Renal pelvis (tissue), 4 donors: Measurements from ENCODE around the gene TACC3. TPM values are rescaled to one million over a fixed set of nuclear protein-coding genes. Genes with fewer than 3 reads are reported as not detected.

Experiments
- DNase-seq: peaks from one replicate; pipeline ENCODE4 v3.0.0-alpha.2; 2013
- polyA plus RNA-seq, 3 donors: library from polyadenylated mRNA; unstranded; fragments of 120-200 nt; gene quantifications; one replicate each; pipeline ENCODE4 v1.2.1, GENCODE V29; 2013; ENCODE audit not compliant: insufficient read length in 3 of 3

Gene TACC3
- polyA plus RNA-seq, 3 donors: 45.0 to 55.5 (median 48.9) TPM

DNA sequence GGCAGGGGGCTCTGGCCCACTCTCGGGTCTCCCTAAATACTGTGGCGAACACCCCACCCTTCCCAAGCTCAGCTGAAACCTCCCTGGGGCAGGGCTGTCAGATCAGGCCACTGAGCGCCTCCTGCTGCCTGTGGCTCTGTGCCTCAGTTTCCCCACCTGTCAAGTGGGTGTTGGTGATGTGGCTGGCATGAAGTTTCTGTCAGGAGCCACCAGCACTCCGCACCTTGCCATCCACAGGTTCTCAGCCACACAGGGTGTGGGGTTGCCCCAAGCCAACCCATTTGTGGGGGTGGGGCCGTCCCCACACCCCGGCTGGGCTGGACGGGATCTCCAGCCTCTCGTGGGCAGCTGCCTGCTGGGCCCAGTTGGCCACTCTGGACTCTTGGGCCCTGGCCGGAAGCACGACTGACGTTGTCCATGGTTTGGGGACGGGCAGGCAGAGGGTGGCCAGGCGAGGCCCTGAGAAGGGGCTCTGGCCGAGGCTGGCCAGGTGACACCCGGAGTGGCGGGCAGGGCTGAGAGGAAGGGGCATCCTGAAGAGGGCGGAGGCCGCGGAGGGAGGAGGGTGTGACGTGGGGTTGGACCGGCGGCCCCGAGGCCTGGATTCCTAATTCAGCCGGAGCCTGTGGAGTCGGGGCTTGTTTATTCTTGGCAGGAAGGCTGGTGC, 66.2 kb downstream of the TACC3 start:
- no peak for DNase-seq

DNA sequence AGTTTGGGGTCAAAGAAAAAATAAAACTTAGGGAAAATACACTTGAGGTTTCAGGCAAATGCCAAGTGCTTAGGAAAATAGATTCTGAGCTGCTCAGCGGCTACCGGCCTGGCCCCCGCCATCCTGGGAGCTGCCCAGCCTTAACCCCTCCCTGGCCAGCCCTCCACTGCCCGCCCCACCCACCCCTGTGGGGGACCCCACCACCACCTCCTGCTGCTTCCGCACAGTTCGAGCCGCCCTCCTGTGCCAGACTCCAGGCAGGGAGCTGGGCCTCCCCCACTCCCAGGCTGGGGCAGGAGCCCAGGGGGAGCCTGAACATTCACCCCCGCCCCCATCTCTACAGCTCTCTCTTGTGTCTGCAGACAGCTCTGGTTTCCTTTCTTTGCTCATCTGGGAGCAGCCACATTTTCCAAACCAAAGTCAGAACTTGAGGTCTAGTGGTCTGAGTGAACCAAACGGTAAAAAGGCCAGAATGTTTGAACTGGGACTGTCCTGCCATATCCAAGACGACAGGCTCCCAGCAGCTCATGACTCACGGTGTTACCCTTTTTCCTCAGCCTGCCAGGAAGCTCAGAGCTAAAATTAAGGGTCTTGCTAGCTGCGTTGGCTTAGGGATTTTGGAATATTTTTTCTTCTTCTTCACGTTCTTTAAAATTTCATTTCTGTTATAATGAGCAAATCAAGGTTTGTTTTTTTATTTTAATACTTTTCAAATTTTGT, 67.1 kb downstream of the TACC3 start:
- no peak for DNase-seq

DNA sequence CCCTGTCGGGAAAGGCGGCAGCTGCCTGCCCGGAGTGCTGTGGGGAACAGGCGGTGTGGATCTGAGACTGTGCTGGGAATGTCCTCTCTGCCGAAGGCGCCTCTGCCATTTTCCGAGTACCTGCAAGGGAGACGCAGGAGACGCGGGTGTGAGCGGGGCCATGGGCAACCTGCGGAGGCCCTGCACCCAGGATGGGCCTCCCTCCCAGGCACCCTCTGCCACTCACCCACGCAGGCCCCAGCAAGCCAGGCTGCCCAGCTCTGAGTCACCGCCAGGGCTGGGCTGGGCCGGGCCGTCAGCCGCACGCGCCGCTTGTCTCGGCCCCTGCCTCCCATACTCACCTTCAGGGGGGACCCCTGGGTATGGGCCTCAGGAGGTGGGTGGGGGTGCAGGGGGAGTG, 68.2 kb downstream of the TACC3 start:
- DNase-seq: no peak

DNA sequence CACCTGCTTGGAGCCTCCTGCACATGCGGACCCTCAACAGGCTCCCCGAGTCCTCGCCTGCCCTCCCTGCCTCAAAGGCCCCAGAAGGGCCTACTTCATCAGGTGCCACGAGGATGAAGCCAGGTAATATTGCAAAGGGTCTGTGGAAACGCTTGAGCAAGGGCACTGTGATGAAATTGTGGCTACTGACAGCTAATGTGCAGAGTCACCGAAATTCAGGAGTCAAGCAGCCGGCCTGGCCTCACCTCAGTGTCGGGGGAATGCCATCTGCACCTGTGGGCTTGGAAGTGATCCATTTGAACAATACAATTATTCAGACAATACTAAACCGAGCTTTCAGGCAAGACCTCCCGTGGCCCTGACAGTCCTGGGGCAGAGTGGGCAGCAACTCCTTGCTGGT, 68.7 kb downstream of the TACC3 start:
- DNase-seq: no peak

GRCh38 chr4:1792158-1792831, 71.0 kb downstream of the TACC3 start:
- no peak for DNase-seq

GRCh38 chr4:1792832-1793495, 71.6 kb downstream of the TACC3 start, which contains the start of gene FGFR3:
FGFR3 (plus strand) TSS chr4:1793293; CDS start chr4:1793935, 642 bp downstream.
- DNase-seq: no peak

GRCh38 chr4:1793496-1793840, 72.1 kb downstream of the TACC3 start:
- no peak for DNase-seq

DNA sequence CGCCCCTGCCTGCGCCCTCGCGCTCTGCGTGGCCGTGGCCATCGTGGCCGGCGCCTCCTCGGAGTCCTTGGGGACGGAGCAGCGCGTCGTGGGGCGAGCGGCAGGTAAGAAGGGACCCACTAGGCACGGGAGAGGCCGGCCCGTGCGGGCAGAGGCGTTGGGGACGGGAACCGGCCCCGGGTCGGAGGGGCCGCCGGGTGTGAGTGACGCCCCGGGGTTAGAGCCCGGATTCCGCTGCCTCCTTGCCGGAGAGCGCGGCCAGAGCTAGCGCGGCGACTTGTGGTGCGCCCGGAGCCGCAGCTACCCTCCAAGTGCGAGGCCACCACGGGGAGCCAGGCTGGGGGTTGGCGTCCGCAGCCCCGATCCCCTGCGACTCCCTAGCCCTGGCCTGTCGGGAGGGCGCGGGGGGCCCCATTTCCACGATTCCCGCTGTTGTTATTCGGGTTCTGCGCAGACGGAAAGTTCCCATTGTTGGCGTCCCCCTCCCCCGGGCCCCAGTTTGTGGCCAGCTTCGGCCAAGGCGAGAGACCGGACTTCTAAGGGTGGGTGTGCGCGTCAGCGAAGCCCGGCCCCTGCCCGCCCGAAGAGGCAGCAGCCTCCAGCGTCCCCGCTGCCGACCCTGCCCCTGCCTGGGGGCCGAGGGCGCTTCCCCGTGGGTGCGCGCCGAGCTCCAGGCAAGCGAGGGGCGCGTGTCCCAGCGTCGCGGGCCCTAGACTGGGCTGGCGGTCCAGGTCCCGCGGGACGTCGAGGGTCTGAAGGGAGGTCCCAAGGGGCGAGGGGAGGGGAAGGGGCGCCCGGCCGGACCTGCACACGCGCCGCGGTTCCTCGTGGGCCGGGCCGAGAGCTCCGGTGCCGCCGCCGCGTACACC, 72.9 kb downstream of the TACC3 start:
- no peak for DNase-seq

Other genes with a start within 250 kb of the TACC3 start
- gene FAM53A, start 37.2 kb upstream of the TACC3 start, polyA plus RNA-seq: 1 to 10 TPM; 2.5 to 3.0 (median 2.8) TPM
- gene SLBP, start 9.2 kb upstream of the TACC3 start, polyA plus RNA-seq: 10 to 100 TPM; 80.8 to 87.6 (median 86.8) TPM
- 10 to 100 TPM; 47.3 to 56.5 (median 51.3) TPM for gene TMEM129, start 198 bp upstream of the TACC3 start, polyA plus RNA-seq
- gene FGFR3, start 71.8 kb downstream of the TACC3 start, polyA plus RNA-seq: 100 to 1,000 TPM; 106 to 147 (median 144) TPM
- 10 to 100 TPM; 22.4 to 31.0 (median 29.9) TPM for gene LETM1, start 134.6 kb downstream of the TACC3 start, polyA plus RNA-seq
- gene NSD2, start 149.9 kb downstream of the TACC3 start, polyA plus RNA-seq: 10 to 100 TPM; 72.7 to 86.8 (median 73.5) TPM